H1 (cell line): Measurements from ENCODE around the gene GNG7. TPM values are rescaled to one million over a fixed set of nuclear protein-coding genes. Genes with fewer than 3 reads are reported as not detected.

ENCODE experiments used
- CTCF ChIA-PET: fragments of 300-600 bp; sonication (Branson Sonifier 250); formaldehyde crosslinking; loops from one replicate; lab custom pipeline; 2021; ENCODE audit not compliant: partially characterized antibody; lab: Charles Lee
- POLR2A ChIA-PET: fragments of 300-600 bp; sonication (Branson Sonifier 250); formaldehyde crosslinking; loops from one replicate; lab custom pipeline; 2021; ENCODE audit warnings: inconsistent platforms; ENCODE audit not compliant: partially characterized antibody; lab: Charles Lee
- DNase-seq, 2 experiments: peaks; one replicate each; pipeline versions ENCODE4 v3.0.0 to v3.0.0-alpha.2; 2010 to 2022; ENCODE audit warnings: low spot score in 2 of 2, low read depth in 1 of 2, mixed read lengths in 1 of 2
- FAIRE-seq: peaks from 2 replicates; lab custom pipeline; 2011; peaks lifted over from hg19 to GRCh38; lab: Jason Lieb, UNC
- H2AFZ ChIP-seq: 2 replicates; pipeline ENCODE4 v1.8.1; 2012; ENCODE audit warnings: low read length, inconsistent platforms
- H2AK5ac ChIP-seq: 2 replicates; pipeline ENCODE4 v1.6.1; 2013; ENCODE audit warnings: low read depth, low read length
- H2BK120ac ChIP-seq: replicated peaks from 2 replicates; pipeline ENCODE3; 2013; ENCODE audit warnings: low read depth, low read length, inconsistent platforms
- H2BK12ac ChIP-seq: 2 replicates; pipeline ENCODE4 v1.6.1; 2013; ENCODE audit warnings: low read depth, low read length
- H2BK15ac ChIP-seq: 2 replicates; pipeline ENCODE4 v1.6.1; 2013; ENCODE audit warnings: low read length
- H2BK20ac ChIP-seq: 2 replicates; pipeline ENCODE4 v1.6.1; 2013; ENCODE audit warnings: low read length
- H2BK5ac ChIP-seq: 2 replicates; pipeline ENCODE4 v1.6.1; 2013; ENCODE audit warnings: low read depth, low read length
- H3K14ac ChIP-seq: 2 replicates; pipeline ENCODE4 v1.6.1; 2013; ENCODE audit warnings: inconsistent platforms; ENCODE audit not compliant: insufficient read length
- H3K18ac ChIP-seq: 2 replicates; pipeline ENCODE4 v1.6.1; 2013; ENCODE audit warnings: low read length; ENCODE audit errors: extremely low read depth
- H3K23ac ChIP-seq: 2 replicates; pipeline ENCODE4 v1.6.1; 2013; ENCODE audit warnings: inconsistent platforms; ENCODE audit not compliant: insufficient read length
- H3K23me2 ChIP-seq: 2 replicates; pipeline ENCODE4 v1.6.1; 2013; ENCODE audit warnings: low read depth, low read length
- H3K27ac ChIP-seq: 2 replicates; pipeline ENCODE4 v1.6.1; 2011; ENCODE audit warnings: low read depth, low read length, inconsistent platforms
- H3K27me3 ChIP-seq, 4 experiments: replicated peaks in 1 of 4; 1 replicate in 1 of 4; 2 replicates in 3 of 4; pipeline versions ENCODE4 v1.6.1 to v1.8.1; 2011 to 2013; ENCODE audit warnings: low read length in 3 of 4, mild to moderate bottlenecking in 3 of 4, inconsistent platforms in 2 of 4, mixed read lengths in 2 of 4, moderate library complexity in 1 of 4; ENCODE audit not compliant: control insufficient read depth in 3 of 4, insufficient read depth in 3 of 4; ENCODE audit errors: extremely low read depth in 1 of 4
- H3K36me3 ChIP-seq, 4 experiments: 2 replicates each; pipeline versions ENCODE4 v1.6.1 to v1.8.1; 2011 to 2013; ENCODE audit warnings: mild to moderate bottlenecking in 4 of 4, low read length in 3 of 4, moderate library complexity in 2 of 4, control low read depth in 1 of 4, inconsistent platforms in 1 of 4; ENCODE audit not compliant: insufficient read depth in 4 of 4, control insufficient read depth in 2 of 4
- H3K4ac ChIP-seq: replicated peaks from 2 replicates; pipeline ENCODE3; 2013; ENCODE audit warnings: low read length, low read depth, mixed read lengths, inconsistent platforms; ENCODE audit not compliant: insufficient read length
- H3K4me1 ChIP-seq, 4 experiments: replicated peaks in 1 of 4; 1 replicate in 1 of 4; 2 replicates in 3 of 4; pipeline versions ENCODE4 v1.6.1 to v1.8.1; 2011 to 2013; ENCODE audit warnings: low read length in 3 of 4, inconsistent platforms in 2 of 4, mixed read lengths in 1 of 4; ENCODE audit not compliant: insufficient read depth in 4 of 4, control insufficient read depth in 3 of 4
- H3K4me2 ChIP-seq, 2 experiments: 2 replicates each; pipeline versions ENCODE4 v1.6.1 to v1.8.1; 2011 to 2013; ENCODE audit warnings: low read depth in 2 of 2, low read length in 2 of 2, control low read depth in 1 of 2, inconsistent platforms in 1 of 2, mild to moderate bottlenecking in 1 of 2; ENCODE audit not compliant: insufficient read depth in 1 of 2
- H3K4me3 ChIP-seq, 4 experiments: fragments of 200-600, 300-600 bp in 1 of 4; sonication (generic), shearing (Covaris generic), sonication (Bioruptor Twin) in 1 of 4; 2 replicates each; pipeline versions ENCODE4 v1.5.1 to v1.8.1; 2011 to 2016; ENCODE audit warnings: low read length in 4 of 4, low read depth in 3 of 4, control low read depth in 2 of 4, inconsistent platforms in 2 of 4, mild to moderate bottlenecking in 2 of 4, mixed read lengths in 1 of 4, moderate library complexity in 1 of 4; ENCODE audit not compliant: insufficient read depth in 2 of 4; ENCODE audit errors: extremely low read depth in 1 of 4
- H3K56ac ChIP-seq: replicated peaks from 2 replicates; pipeline ENCODE3; 2013; ENCODE audit warnings: low read depth, mild to moderate bottlenecking, mixed read lengths, low read length, inconsistent platforms; ENCODE audit not compliant: insufficient read length
- H3K79me1 ChIP-seq: 2 replicates; pipeline ENCODE4 v1.6.1; 2013; ENCODE audit warnings: low read depth, low read length, control low read depth
- H3K79me2 ChIP-seq, 2 experiments: 2 replicates each; pipeline versions ENCODE4 v1.6.1 to v1.8.1; 2012 to 2013; ENCODE audit warnings: low read length in 2 of 2, mild to moderate bottlenecking in 2 of 2, inconsistent platforms in 1 of 2; ENCODE audit not compliant: insufficient read depth in 2 of 2, control insufficient read depth in 1 of 2
- H3K9ac ChIP-seq, 4 experiments: replicated peaks in 1 of 4; 1 replicate in 1 of 4; 2 replicates in 3 of 4; pipeline versions ENCODE4 v1.6.1 to v1.8.1; 2011 to 2013; ENCODE audit warnings: low read depth in 3 of 4, low read length in 3 of 4, control low read depth in 2 of 4, mild to moderate bottlenecking in 2 of 4, moderate library complexity in 2 of 4, inconsistent platforms in 1 of 4; ENCODE audit errors: extremely low read depth in 1 of 4
- H3K9me3 ChIP-seq, 2 experiments: 2 replicates each; pipeline versions ENCODE4 v1.6.1 to v1.8.1; 2012 to 2013; ENCODE audit warnings: mild to moderate bottlenecking in 2 of 2, moderate library complexity in 2 of 2, control low read depth in 1 of 2, inconsistent platforms in 1 of 2, low read depth in 1 of 2, low read length in 1 of 2, mixed read lengths in 1 of 2; ENCODE audit not compliant: insufficient read depth in 2 of 2
- H4K20me1 ChIP-seq, 2 experiments: replicated peaks in 1 of 2; 2 replicates each; pipeline versions ENCODE3 to v1.8.1; 2011 to 2013; ENCODE audit warnings: inconsistent platforms in 2 of 2, low read length in 2 of 2, mild to moderate bottlenecking in 1 of 2; ENCODE audit not compliant: insufficient read depth in 2 of 2, control insufficient read depth in 1 of 2
- H4K5ac ChIP-seq: 2 replicates; pipeline ENCODE4 v1.6.1; 2013; ENCODE audit warnings: low read length, low read depth, mixed read lengths, inconsistent platforms; ENCODE audit not compliant: insufficient read length
- H4K8ac ChIP-seq: 2 replicates; pipeline ENCODE4 v1.8.0; 2013; ENCODE audit warnings: mild to moderate bottlenecking, moderate library complexity, low read length, inconsistent platforms; ENCODE audit not compliant: insufficient read depth; ENCODE audit errors: extremely low read depth
- H4K91ac ChIP-seq: replicated peaks from 2 replicates; pipeline ENCODE3; 2013; ENCODE audit warnings: low read length, mixed read lengths, inconsistent platforms; ENCODE audit not compliant: insufficient read length
- BACH1 ChIP-seq: IDR thresholded peaks from 2 replicates; pipeline ENCODE4 v1.6.1; 2012; ENCODE audit warnings: low read length, improper control_type of control experiment
- BRCA1 ChIP-seq: IDR thresholded peaks from 2 replicates; pipeline ENCODE4 v1.6.1; 2012; ENCODE audit warnings: low read depth, low read length, improper control_type of control experiment
- RAD21 ChIP-seq, 2 experiments: IDR thresholded peaks in 1 of 2; conservative IDR thresholded peaks in 1 of 2; 2 replicates each; pipeline ENCODE4 v1.6.1; 2011; ENCODE audit warnings: low read depth in 2 of 2, low read length in 2 of 2, improper control_type of control experiment in 1 of 2, inconsistent platforms in 1 of 2, mild to moderate bottlenecking in 1 of 2, moderate library complexity in 1 of 2
- RFX5 ChIP-seq: IDR thresholded peaks from 2 replicates; pipeline ENCODE4 v1.6.1; 2011; ENCODE audit warnings: low read depth, low read length, improper control_type of control experiment, borderline replicate concordance
- RXRA ChIP-seq: IDR thresholded peaks from 2 replicates; pipeline ENCODE4 v1.6.1; 2011; ENCODE audit warnings: low read depth, mild to moderate bottlenecking, low read length, moderate library complexity; ENCODE audit not compliant: insufficient read depth
- SIN3A ChIP-seq, 2 experiments: IDR thresholded peaks in 1 of 2; conservative IDR thresholded peaks in 1 of 2; 2 replicates each; pipeline ENCODE4 v1.6.1; 2011 to 2012; ENCODE audit warnings: low read length in 2 of 2, improper control_type of control experiment in 1 of 2, low read depth in 1 of 2, mild to moderate bottlenecking in 1 of 2
- TAF1 ChIP-seq: IDR thresholded peaks from 2 replicates; pipeline ENCODE4 v1.6.1; 2011; ENCODE audit warnings: mild to moderate bottlenecking, low read depth, low read length
- YY1 ChIP-seq: IDR thresholded peaks from 2 replicates; pipeline ENCODE4 v1.6.1; 2011; ENCODE audit warnings: low read depth, mild to moderate bottlenecking, low read length
- WGBS, 2 experiments: shearing (Covaris generic) in 1 of 2; methylation state at CpG; one replicate each; pipeline versions ENCODE4 v1.1.6 to v1.1.7; 2013 to 2015; ENCODE audit warnings: low lambda C conversion rate in 2 of 2, mixed read lengths in 2 of 2, inconsistent platforms in 1 of 2, low coverage in 1 of 2, missing lambda C conversion rate in 1 of 2; ENCODE audit not compliant: insufficient replicate concordance in 2 of 2, insufficient coverage in 1 of 2, insufficient read length in 1 of 2; ENCODE audit errors: extremely low coverage in 1 of 2, missing lambda C conversion rate in 1 of 2; 5-methylcytosine and 5-hydroxymethylcytosine counted together
- polyA plus RNA-seq, 7 experiments: library from polyadenylated mRNA; depleted of rRNA in 3 of 7; stranded (reverse) in 5 of 7; unstranded in 2 of 7; fragments of >200 nt in 5 of 7; fragments of 200-250 nt in 2 of 7; gene quantifications; 1 replicate in 5 of 7; 2 replicates in 1 of 7; 4 replicates in 1 of 7; pipeline versions ENCODE4 v1.2.1 to v1.2.3, GENCODE V29; 2011 to 2013; ENCODE audit warnings: missing spikeins in 2 of 7, mixed read lengths in 2 of 7
- total RNA-seq: library from RNA; stranded (reverse); fragmentation: NEBNext Ultra II Directional; extraction: Animal tissue kit (Norgen Biotek cat#: 25700); gene quantifications from 2 replicates; pipeline ENCODE4 v1.2.1, GENCODE V29; 2021
- TF ChIP-seq, protein P1 (sequence below): IDR thresholded peaks from 2 replicates; pipeline ENCODE4 v1.6.1; 2012; ENCODE audit warnings: inconsistent platforms
- TF ChIP-seq, protein P2 (sequence below): IDR thresholded peaks from 2 replicates; pipeline ENCODE4 v1.6.1; 2011; ENCODE audit warnings: low read depth, mild to moderate bottlenecking, low read length; ENCODE audit not compliant: insufficient read depth

The GNG7 gene
- total and polyA plus RNA-seq, 2 of the 8 experiments (the other 6 are each of a cell fraction or from before 2014, with no cell fraction given), result 2.8 to 7.8 TPM

DNA sequence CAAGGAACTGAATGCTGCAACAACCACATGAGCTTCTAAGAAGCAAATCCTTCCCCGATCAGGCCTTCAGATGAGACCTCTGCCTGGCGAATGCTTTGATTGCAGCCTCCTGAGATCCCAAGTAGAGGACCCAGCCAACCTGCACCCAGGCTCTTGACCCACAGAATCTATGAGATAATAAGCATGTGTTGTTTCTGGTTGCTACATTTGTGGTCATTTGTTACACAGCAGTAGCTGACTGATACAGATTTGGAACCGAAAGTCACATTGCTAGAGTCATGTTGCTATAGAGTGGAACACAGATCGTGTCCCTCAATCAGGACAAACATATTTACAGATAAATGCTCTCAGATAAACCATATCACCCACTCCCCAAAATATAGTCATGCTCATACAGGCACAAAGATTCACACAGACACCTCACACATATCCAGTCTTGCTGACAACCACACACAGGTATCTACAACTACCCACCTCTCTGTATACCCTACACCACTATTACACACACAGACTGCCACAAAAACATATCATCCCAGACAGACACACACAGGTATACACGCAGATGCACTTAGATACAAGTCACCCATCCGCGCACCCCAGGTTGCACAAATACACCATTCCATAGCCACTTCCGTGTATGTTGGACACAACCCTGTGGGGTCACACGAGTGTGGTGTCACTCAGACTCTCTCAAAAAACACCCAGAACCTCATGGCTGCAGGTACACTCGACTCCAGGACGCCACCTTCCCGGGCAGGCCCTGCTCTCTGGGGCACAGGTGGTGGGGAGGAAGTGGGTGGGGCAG, 13.2 kb upstream of the GNG7 start:
- H3K79me1 ChIP-seq, result no peaks in the 10 kb centered on the region
- H4K20me1 ChIP-seq, result peaks cover 0 to 4% of the 10 kb centered on the region in 2 experiments
- H3K36me3 ChIP-seq, result peaks cover 0 to 17% (median 0%) of the 10 kb centered on the region in 4 experiments; a peak in 1 of 8 replicates
- WGBS, 2 experiments, result 95% methylated on average over 12 of the region's 12 CpGs; no CpG with 5 or more reads in 1 of the 2 experiments
- DNase-seq (no peak), FAIRE-seq (no peak)
- no peak overlapping the region for H4K5ac ChIP-seq
- H3K27me3 ChIP-seq, result no peaks in the 10 kb centered on the region
- no peak overlapping the region for H3K27ac ChIP-seq
- no peak overlapping the region for H4K8ac ChIP-seq
- H3K4me2 ChIP-seq, result no peak overlapping the region
- H3K79me2 ChIP-seq, result no peaks in the 10 kb centered on the region
- no peak overlapping the region for H2AK5ac ChIP-seq
- H2BK20ac ChIP-seq, result no peak overlapping the region
- no peak overlapping the region for H3K9ac ChIP-seq
- H2BK120ac ChIP-seq, result no peak overlapping the region
- H3K4me3 ChIP-seq, result no peak overlapping the region
- H3K18ac ChIP-seq, result no peak overlapping the region
- ChIA-PET CTCF (no interaction called here), POLR2A (interaction anchor here (0.9 kb wide), 1 partner anchor 13 kb away, joined by 3 read pairs; the partner anchor contains the start of gene GNG7)
- peaks cover 0 to 10% (median 6%) of the 10 kb centered on the region in 4 experiments; a peak in 6 of 7 replicates for H3K4me1 ChIP-seq
- no peak overlapping the region for H3K14ac ChIP-seq
- no peak overlapping the region for H2BK5ac ChIP-seq
- no peak overlapping the region for H2BK12ac ChIP-seq
- H3K23ac ChIP-seq, result no peak overlapping the region
- no peak overlapping the region for H2AFZ ChIP-seq
- no peak overlapping the region for H3K4ac ChIP-seq
- peaks cover 14% of the 10 kb centered on the region; the same call in 1 of the 2 replicates for H3K23me2 ChIP-seq
- no peak overlapping the region for H2BK15ac ChIP-seq
- peaks cover 9 to 17% of the 10 kb centered on the region in 2 experiments; a peak in 3 of 4 replicates for H3K9me3 ChIP-seq
- H3K56ac ChIP-seq, result no peak overlapping the region
- H4K91ac ChIP-seq, result no peak overlapping the region
- TF ChIP-seq, protein P1, sequence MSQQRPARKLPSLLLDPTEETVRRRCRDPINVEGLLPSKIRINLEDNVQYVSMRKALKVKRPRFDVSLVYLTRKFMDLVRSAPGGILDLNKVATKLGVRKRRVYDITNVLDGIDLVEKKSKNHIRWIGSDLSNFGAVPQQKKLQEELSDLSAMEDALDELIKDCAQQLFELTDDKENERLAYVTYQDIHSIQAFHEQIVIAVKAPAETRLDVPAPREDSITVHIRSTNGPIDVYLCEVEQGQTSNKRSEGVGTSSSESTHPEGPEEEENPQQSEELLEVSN, result no peak
- TF ChIP-seq BRCA1, result no peak
- TF ChIP-seq, protein P2, sequence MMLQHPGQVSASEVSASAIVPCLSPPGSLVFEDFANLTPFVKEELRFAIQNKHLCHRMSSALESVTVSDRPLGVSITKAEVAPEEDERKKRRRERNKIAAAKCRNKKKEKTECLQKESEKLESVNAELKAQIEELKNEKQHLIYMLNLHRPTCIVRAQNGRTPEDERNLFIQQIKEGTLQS, result no peak
- TF ChIP-seq SIN3A (conservative IDR thresholded peaks at IDR 0.05 in 1 of 2, IDR thresholded peaks at IDR 0.05 in 1 of 2; ENCODE audit: low read depth in 1 of 2, low read length in 2 of 2), result no peak
- no peak for TF ChIP-seq RAD21 (IDR thresholded peaks at IDR 0.05 in 1 of 2, conservative IDR thresholded peaks at IDR 0.05 in 1 of 2; ENCODE audit: low read depth in 2 of 2, low read length in 2 of 2)
- no peak for TF ChIP-seq RXRA
- no peak for TF ChIP-seq RFX5
- no peak for TF ChIP-seq BACH1
- TF ChIP-seq TAF1, result no peak
- TF ChIP-seq YY1, result no peak
